HepG2 (cell line): ENCODE results near the gene FOXG1.

Experiments
- HOXA7 ChIP-seq: sonication (generic); formaldehyde crosslinking; IDR thresholded peaks from 2 replicates; pipeline ENCODE4 v1.8.1; 2022; ENCODE audit warnings: mild to moderate bottlenecking, missing genetic modification reagents, moderate library complexity
- ZFP36 ChIP-seq: fragments of 150-350 bp; IDR thresholded peaks from 2 replicates; pipeline ENCODE4 v1.6.1; 2018; ENCODE audit warnings: borderline replicate concordance, low read length, low read depth; ENCODE audit not compliant: partially characterized antibody
- ZFP37 ChIP-seq: sonication (generic); formaldehyde crosslinking; IDR thresholded peaks from 2 replicates; pipeline ENCODE4 v1.4.0; 2020; ENCODE audit warnings: missing genetic modification reagents, borderline replicate concordance
- ZNF350 ChIP-seq: sonication (generic); formaldehyde crosslinking; IDR thresholded peaks from 2 replicates; pipeline ENCODE4 v1.4.0; 2020; ENCODE audit warnings: mild to moderate bottlenecking, low read depth, missing genetic modification reagents, borderline replicate concordance

DNA sequence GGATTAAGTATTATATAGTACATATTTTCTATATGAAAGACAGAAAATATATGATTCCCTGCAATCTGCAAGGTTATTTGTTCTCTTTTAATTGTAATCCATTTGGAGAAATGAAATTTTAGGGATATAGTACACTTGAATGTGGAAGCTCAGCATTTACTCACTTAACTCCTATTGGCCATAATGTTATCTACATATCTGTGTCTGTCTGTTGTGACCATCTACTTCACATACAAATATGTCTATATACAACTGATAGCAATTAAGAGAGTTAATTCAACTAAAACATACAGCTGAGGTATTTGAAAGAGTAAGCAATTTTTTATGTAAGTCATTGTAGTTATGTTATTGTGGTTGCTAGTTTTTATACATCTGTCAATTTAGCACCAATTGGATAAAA lies 12.9 kb downstream of the FOXG1 start:
- TF ChIP-seq ZFP37 (CRISPR knock-in tag), result no peak
- TF ChIP-seq ZFP36, result no peak
- no peak for TF ChIP-seq ZNF350 (CRISPR knock-in tag)
- no peak for TF ChIP-seq HOXA7 (CRISPR knock-in tag)
